EL (cell line): Measurements from ENCODE around the gene TIMM21.
A peak's percentile ranks its signal among the peaks of the same experiment; 100 is the strongest.

Source experiments
- DNase-seq: peaks from one replicate; pipeline ENCODE4 v3.0.0-alpha.2; 2016

The TIMM21 gene

GRCh38 chr18:74196220-74197119 lies 48.1 kb downstream of the TIMM21 start:
- DNase-seq: peak; percentile 65

DNA sequence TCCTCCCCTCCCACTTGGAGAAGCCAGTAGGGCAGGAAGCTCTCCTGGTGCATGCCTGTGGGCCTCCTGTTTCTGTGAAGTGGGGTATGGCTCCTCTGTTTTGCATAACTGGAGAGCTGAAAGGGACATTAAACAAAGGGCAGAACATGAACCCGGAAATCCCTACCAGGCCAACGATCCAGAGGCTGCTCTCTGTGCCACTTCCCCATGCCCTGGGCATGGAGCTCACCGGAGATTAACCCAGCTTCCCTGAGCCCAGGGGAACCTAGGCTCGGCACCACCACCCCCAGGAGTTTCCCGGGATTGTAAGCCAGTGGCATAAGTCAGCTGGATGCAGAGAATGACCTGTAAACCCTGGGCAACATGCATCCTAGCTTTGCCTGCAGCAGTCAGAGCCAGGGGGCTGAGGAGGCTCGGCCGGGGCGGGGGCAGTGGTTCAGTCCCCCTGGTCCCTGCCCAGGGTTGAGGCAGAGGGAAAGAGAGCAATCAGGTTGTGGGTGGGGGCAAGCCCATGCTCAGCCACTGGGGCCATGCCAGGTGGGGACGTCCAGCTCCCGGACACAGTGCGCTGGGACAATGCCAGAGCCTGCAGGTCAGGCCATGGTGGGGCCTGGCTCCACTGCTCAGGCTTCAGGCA lies 49.5 kb downstream of the TIMM21 start:
- DNase-seq: no peak

- no peak for DNase-seq
These were observed 50.1 kb downstream of the TIMM21 start for GRCh38 chr18:74198453-74198852.

DNA sequence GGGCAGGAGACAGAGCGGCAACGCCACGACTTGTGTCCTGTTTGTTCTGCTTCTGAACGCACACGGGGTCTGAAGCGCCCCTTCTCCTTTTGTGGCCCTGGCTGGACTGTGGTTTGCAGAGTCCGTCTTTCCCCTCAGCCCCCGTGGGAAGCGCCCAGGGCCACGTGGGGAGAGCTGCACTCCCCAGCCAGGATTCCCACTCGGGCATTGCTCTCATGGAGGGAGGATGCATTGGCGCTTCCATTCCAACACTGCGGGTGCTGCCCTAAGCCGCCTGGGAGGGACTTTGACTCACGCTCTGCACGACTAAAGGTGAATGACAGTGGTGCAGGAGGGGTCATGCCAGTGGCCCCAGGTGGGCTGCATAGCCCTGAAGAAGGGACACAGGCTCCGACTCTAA lies 52.5 kb downstream of the TIMM21 start:
- DNase-seq: no peak

DNA sequence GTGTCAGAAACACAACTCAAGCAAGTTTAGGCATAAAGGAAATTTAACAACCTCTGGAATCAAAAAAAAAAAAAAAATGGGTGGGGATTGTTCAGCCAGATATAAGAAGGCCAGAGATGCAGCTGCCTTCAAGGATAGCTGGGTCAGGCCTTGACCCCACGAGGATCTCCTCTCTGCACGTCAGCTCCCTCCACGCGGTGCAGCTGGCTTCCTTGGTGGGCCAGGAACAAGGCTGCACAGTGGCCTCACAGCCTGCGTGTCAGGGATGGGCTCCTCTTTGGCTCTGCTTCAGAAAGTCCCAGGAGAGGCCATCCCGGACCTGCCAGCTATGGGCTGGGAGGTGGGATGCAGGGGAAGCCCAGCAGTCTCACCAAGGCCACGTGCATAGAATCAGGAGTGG lies 55.5 kb downstream of the TIMM21 start:
- DNase-seq: no peak

- peak; percentile 18 for DNase-seq
These were observed 56.3 kb downstream of the TIMM21 start for GRCh38 chr18:74204526-74205152.
